Measurements from ENCODE around the gene INTS4. TPM values are rescaled to one million over a fixed set of nuclear protein-coding genes. Genes with fewer than 3 reads are reported as not detected.
"Not testable (repeated sequence)": the region's sequence is repeated elsewhere in the genome, so short reads cannot be mapped to it uniquely, and the experiment has no call there.

Gene INTS4
- total RNA-seq, 2 experiments from 2014 or later: 53.8 to 55.4 TPM

GRCh38 chr11:77933596-77933995 is 60.9 kb downstream of the INTS4 start:
- H3K36me3 Mint-ChIP-seq (ENCODE audit: low read depth): peaks cover 37% of the 10 kb centered on the region
- H3K27ac Mint-ChIP-seq; H3K4me3 Mint-ChIP-seq; intact Hi-C loops (cut with DNase I, micrococcal nuclease); CTCF ChIA-PET; H3K27me3 Mint-ChIP-seq; ATAC-seq; POLR2A ChIA-PET; DNase-seq; H3K9me3 Mint-ChIP-seq (ENCODE audit: low read depth); H3K4me1 Mint-ChIP-seq: not testable (repeated sequence)

- intact Hi-C loops (cut with DNase I, micrococcal nuclease); ATAC-seq; H3K27me3 Mint-ChIP-seq; H3K4me3 Mint-ChIP-seq; CTCF ChIA-PET; POLR2A ChIA-PET; H3K9me3 Mint-ChIP-seq (ENCODE audit: low read depth); H3K4me1 Mint-ChIP-seq; DNase-seq; H3K27ac Mint-ChIP-seq: not testable (repeated sequence)
- peaks cover 40% of the 10 kb centered on the region for H3K36me3 Mint-ChIP-seq (ENCODE audit: low read depth)
Measured at GRCh38 chr11:77930334-77931208, 63.9 kb downstream of the INTS4 start.

DNA sequence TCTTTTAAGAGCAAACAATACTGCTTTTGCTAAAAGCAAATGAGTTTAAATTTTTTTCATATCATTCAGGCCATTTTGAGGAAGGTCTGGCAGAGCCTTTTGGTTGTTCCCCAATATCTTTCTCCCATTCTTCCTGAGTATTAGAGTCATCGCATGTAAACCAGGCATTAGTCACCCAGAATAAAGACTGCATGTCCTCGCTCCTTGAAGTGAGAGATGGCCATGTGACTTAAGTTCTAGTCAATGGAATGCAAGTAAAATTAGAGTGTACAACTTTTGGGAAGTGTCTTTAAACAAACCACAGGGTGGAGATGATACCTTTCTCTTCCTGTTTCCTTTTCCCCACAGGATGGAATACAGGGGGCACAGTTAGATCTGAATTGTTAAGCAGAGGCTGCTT is 76.8 kb downstream of the INTS4 start:
- H3K9me3 Mint-ChIP-seq (ENCODE audit: low read depth); H3K27me3 Mint-ChIP-seq; POLR2A ChIA-PET; H3K27ac Mint-ChIP-seq; H3K4me3 Mint-ChIP-seq; ATAC-seq; H3K4me1 Mint-ChIP-seq; intact Hi-C loops (cut with DNase I, micrococcal nuclease); CTCF ChIA-PET; DNase-seq: not testable (repeated sequence)
- peaks cover 13% of the 10 kb centered on the region for H3K36me3 Mint-ChIP-seq (ENCODE audit: low read depth)

DNA sequence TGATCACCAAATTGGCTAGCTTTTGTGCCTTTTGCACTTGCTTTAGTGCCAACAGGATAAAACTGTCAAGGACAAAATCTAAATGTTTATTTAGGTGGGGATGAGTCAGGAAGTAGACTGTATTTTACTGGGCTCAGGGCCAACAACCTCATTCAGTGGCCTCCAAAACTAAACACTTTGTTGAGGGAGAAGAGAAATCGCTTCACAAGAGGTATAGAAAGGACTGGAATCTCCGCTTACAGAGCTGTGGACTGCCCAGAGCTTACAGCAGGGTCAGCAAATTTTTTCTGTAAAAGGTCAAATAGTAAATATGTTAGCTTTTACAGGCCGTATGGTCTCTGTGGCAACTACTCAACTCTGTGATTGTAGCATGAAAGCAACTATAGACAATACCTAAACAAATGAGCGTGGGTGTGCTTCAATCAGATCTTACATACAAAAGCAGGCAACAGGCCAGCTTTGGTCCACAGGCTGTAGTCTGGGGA is 80.1 kb downstream of the INTS4 start:
- intact Hi-C loops (cut with DNase I, micrococcal nuclease); H3K4me3 Mint-ChIP-seq; H3K9me3 Mint-ChIP-seq (ENCODE audit: low read depth); ATAC-seq; H3K27ac Mint-ChIP-seq; CTCF ChIA-PET; DNase-seq; POLR2A ChIA-PET; H3K4me1 Mint-ChIP-seq; H3K27me3 Mint-ChIP-seq: not testable (repeated sequence)
- H3K36me3 Mint-ChIP-seq (ENCODE audit: low read depth): peaks cover 19% of the 10 kb centered on the region

DNA sequence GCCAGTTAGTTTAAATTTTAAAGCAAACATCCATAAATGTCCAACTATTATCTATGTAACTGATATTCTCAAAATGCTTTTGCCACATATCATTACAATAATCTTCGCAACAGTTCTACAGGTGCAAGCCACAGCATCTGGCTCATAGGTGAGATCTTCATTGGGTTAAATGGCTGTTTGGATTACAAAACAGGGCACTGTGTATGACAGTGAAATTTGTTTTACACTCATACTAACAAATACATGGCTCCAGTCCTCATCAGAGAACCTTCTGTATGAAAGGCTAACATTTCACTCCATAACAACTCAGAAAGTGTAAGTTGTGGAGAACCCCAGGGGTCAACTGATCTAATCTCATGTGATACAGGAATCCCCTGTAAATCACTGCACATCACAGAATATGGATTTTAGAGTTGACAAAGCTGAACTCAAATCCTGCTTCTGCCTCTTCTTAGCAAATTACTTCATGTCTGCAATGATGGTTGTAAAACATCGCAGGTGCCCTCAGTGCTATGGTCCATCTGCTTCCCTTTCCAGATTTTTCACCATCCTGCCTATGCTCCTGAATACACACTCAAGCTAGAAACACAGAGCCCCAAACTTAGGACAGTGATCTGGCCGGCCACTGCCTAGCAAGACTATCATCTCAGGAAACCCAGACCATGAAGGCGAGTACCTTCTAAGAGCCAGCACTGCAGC is 80.7 kb downstream of the INTS4 start:
- H3K4me3 Mint-ChIP-seq; intact Hi-C loops (cut with DNase I, micrococcal nuclease); H3K27me3 Mint-ChIP-seq; H3K4me1 Mint-ChIP-seq; H3K9me3 Mint-ChIP-seq (ENCODE audit: low read depth); ATAC-seq; CTCF ChIA-PET; H3K27ac Mint-ChIP-seq; DNase-seq; POLR2A ChIA-PET: not testable (repeated sequence)
- H3K36me3 Mint-ChIP-seq (ENCODE audit: low read depth): peaks cover 18% of the 10 kb centered on the region

GRCh38 chr11:77910828-77911227 is 83.6 kb downstream of the INTS4 start:
- CTCF ChIA-PET, ATAC-seq, H3K4me1 Mint-ChIP-seq: not testable (repeated sequence)

DNA sequence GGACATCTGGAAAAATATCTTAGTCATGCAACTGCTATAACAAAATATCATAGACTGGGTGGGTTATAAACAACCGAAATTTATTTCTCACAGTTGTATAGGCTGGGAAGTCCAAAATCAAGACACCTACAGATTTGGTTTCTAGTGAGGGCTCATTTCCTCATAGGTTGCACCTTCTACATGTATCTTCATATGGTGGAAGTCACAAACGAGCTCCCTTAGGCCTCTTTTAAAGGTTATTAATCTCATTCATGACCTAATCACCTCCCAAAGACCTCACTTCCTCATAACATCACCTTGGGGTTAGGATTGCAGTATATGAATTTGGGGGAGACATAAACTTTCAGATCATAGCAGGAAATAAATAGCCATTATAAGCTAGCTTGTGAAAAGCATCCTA is 85.2 kb downstream of the INTS4 start:
- ATAC-seq (no peak), DNase-seq (no peak)
- Mint-ChIP-seq H3K27me3 (no peaks in the 10 kb centered on the region), H3K4me3 (no peak overlapping the region), H3K36me3 (ENCODE audit: low read depth) (peaks cover 14% of the 10 kb centered on the region), H3K4me1 (no peaks in the 10 kb centered on the region), H3K9me3 (ENCODE audit: low read depth) (no peaks in the 10 kb centered on the region), H3K27ac (no peak overlapping the region)
- ChIA-PET POLR2A (no interaction called here), CTCF (no interaction called here)
- intact Hi-C loops (cut with DNase I, micrococcal nuclease): no loop called here

More at GRCh38 chr11:77910828-77911227, 83.6 kb downstream of the INTS4 start:
- H3K27ac Mint-ChIP-seq; H3K27me3 Mint-ChIP-seq; H3K9me3 Mint-ChIP-seq (ENCODE audit: low read depth); POLR2A ChIA-PET; DNase-seq; H3K4me3 Mint-ChIP-seq; intact Hi-C loops (cut with DNase I, micrococcal nuclease): not testable (repeated sequence)
- H3K36me3 Mint-ChIP-seq (ENCODE audit: low read depth): peaks cover 16% of the 10 kb centered on the region

- ChIA-PET CTCF (no interaction called here), POLR2A (no interaction called here)
- H3K4me1 Mint-ChIP-seq: no peaks in the 10 kb centered on the region
- H3K4me3 Mint-ChIP-seq: no peak overlapping the region
- no peaks in the 10 kb centered on the region for H3K27me3 Mint-ChIP-seq
- no peak for DNase-seq
- ATAC-seq: no peak
- H3K9me3 Mint-ChIP-seq (ENCODE audit: low read depth): no peaks in the 10 kb centered on the region
- no peak overlapping the region for H3K27ac Mint-ChIP-seq
- intact Hi-C loops (cut with DNase I, micrococcal nuclease): no loop called here
- peaks cover 16% of the 10 kb centered on the region for H3K36me3 Mint-ChIP-seq (ENCODE audit: low read depth)
Measured at GRCh38 chr11:77908835-77909234, 85.6 kb downstream of the INTS4 start.

DNA sequence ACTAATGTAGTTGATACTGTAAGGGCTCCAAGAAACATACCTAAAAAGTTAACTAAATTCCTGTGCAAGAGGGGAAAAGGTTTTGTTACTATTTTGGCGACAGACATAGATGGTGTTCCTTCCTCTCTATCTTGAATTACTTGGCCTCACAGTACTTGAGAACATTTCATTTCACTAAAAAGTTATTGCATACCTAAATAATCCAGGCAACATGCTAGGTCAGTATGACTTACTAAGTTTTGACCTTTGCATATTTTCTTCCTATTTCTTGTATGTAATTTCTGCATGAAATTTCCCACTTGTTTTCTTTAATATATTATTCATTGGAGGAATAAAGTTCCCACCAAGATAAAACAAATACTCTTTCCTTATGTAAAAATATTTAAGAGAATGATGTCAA is 99.5 kb downstream of the INTS4 start:
- H3K27ac Mint-ChIP-seq; H3K27me3 Mint-ChIP-seq; CTCF ChIA-PET; H3K4me1 Mint-ChIP-seq; POLR2A ChIA-PET; DNase-seq; H3K4me3 Mint-ChIP-seq; H3K9me3 Mint-ChIP-seq (ENCODE audit: low read depth); intact Hi-C loops (cut with DNase I, micrococcal nuclease); ATAC-seq: not testable (repeated sequence)
- H3K36me3 Mint-ChIP-seq (ENCODE audit: low read depth): peaks cover 36% of the 10 kb centered on the region

GRCh38 chr11:77891703-77892102 is 102.8 kb downstream of the INTS4 start:
- CTCF ChIA-PET; H3K9me3 Mint-ChIP-seq (ENCODE audit: low read depth); H3K27me3 Mint-ChIP-seq; POLR2A ChIA-PET; H3K4me1 Mint-ChIP-seq; H3K4me3 Mint-ChIP-seq; DNase-seq; ATAC-seq; H3K27ac Mint-ChIP-seq; intact Hi-C loops (cut with DNase I, micrococcal nuclease): not testable (repeated sequence)
- H3K36me3 Mint-ChIP-seq (ENCODE audit: low read depth): peaks cover 55% of the 10 kb centered on the region

- CTCF ChIA-PET; H3K9me3 Mint-ChIP-seq (ENCODE audit: low read depth); H3K27me3 Mint-ChIP-seq; POLR2A ChIA-PET; ATAC-seq; DNase-seq; H3K4me3 Mint-ChIP-seq; H3K4me1 Mint-ChIP-seq; H3K27ac Mint-ChIP-seq; intact Hi-C loops (cut with DNase I, micrococcal nuclease): not testable (repeated sequence)
- peaks cover 59% of the 10 kb centered on the region for H3K36me3 Mint-ChIP-seq (ENCODE audit: low read depth)
Measured at GRCh38 chr11:77891256-77891655, 103.2 kb downstream of the INTS4 start.

- H3K4me1 Mint-ChIP-seq; DNase-seq; H3K27me3 Mint-ChIP-seq; POLR2A ChIA-PET; H3K27ac Mint-ChIP-seq; ATAC-seq; CTCF ChIA-PET; H3K4me3 Mint-ChIP-seq; H3K9me3 Mint-ChIP-seq (ENCODE audit: low read depth); intact Hi-C loops (cut with DNase I, micrococcal nuclease): not testable (repeated sequence)
- H3K36me3 Mint-ChIP-seq (ENCODE audit: low read depth): peaks cover 56% of the 10 kb centered on the region
Measured at GRCh38 chr11:77890619-77891056, 103.8 kb downstream of the INTS4 start.

All from activated CD4-positive, alpha-beta T cell treated with anti-CD3 and anti-CD28 coated beads for 36 hours (primary cell).